ENCODE data around the gene NPAS3.

Gene NPAS3

DNA sequence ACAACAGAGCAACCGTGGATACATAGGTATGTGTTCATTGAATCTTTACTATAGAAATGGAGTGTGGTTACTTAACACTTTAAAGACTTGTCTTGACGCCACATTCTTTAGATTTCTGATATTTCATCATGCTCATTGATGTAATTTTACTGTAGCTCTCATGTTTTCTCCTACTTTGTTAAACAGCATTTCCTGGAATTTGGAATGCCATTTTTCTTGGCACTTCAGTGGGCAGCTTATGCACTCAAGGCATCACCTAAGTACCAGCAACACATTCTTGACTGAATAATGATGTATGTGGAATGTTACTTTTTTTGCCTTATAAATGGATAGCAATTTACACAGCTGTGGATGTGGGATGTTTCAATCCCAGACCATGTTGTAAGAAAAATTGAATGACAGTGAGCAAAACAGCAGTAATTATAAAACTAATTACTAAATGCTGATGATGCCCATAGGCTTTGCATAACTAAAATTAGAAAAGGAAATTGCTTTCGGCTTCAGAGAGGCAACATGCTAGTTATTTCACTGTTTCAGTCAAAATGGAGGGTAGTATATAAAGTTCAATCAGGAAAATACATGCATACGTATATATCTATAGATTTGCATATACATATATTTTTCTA lies 298.5 kb downstream of the NPAS3 start:
- no peak for DNase-seq (ENCODE audit: low read depth)
- H3K4me3 ChIP-seq (ENCODE audit: control insufficient read depth, low read depth, low read length): no peak overlapping the region
- TF ChIP-seq, protein P1, sequence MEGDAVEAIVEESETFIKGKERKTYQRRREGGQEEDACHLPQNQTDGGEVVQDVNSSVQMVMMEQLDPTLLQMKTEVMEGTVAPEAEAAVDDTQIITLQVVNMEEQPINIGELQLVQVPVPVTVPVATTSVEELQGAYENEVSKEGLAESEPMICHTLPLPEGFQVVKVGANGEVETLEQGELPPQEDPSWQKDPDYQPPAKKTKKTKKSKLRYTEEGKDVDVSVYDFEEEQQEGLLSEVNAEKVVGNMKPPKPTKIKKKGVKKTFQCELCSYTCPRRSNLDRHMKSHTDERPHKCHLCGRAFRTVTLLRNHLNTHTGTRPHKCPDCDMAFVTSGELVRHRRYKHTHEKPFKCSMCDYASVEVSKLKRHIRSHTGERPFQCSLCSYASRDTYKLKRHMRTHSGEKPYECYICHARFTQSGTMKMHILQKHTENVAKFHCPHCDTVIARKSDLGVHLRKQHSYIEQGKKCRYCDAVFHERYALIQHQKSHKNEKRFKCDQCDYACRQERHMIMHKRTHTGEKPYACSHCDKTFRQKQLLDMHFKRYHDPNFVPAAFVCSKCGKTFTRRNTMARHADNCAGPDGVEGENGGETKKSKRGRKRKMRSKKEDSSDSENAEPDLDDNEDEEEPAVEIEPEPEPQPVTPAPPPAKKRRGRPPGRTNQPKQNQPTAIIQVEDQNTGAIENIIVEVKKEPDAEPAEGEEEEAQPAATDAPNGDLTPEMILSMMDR (conservative IDR thresholded peaks at IDR 0.05; ENCODE audit: control insufficient read depth, insufficient read depth, low read depth, low read length): no peak

DNA sequence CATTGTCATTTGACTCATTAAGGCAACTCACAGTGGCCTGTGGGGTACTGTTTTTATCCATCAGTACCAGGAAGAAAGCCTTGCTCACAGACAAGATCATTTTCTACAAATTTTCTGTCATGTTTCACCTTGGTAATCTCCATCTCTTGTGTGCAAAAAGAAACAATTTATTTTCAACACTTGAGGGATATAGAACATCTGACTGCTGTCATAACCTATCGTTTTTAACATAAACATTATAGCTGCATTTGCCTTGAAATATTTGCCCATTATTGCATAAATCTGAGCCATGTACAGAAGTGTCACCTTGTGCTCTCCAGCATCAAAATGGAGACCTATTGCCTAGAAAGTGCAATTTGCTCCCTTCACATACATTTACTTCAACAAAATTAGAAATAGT lies 300.8 kb downstream of the NPAS3 start:
- TF ChIP-seq, protein P1 (conservative IDR thresholded peaks at IDR 0.05; ENCODE audit: control insufficient read depth, insufficient read depth, low read depth, low read length): no peak
- DNase-seq (ENCODE audit: low read depth): no peak
- no peak overlapping the region for H3K4me3 ChIP-seq (ENCODE audit: control insufficient read depth, low read depth, low read length)

DNA sequence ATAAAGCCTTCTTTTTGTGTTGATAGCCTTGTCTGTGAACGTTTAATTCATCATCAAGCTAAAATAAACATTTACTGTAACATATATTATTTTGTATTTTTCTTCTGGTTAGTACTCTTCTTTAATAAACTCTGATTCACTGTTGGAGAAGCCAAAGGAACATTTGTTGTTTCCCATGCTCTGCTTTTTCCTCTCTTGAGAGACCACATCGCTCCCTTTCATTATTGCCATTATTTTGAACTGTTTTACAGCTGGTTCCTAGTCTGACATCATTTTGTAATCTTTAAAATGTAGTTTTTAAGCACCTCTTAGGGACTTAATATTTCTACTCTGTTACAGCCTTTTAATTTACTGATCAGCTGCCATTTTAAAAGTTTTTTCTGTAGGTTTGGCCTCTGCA lies 301.8 kb downstream of the NPAS3 start:
- H3K4me3 ChIP-seq (ENCODE audit: control insufficient read depth, low read depth, low read length): no peak overlapping the region
- TF ChIP-seq, protein P1 (conservative IDR thresholded peaks at IDR 0.05; ENCODE audit: control insufficient read depth, insufficient read depth, low read depth, low read length): no peak

DNA sequence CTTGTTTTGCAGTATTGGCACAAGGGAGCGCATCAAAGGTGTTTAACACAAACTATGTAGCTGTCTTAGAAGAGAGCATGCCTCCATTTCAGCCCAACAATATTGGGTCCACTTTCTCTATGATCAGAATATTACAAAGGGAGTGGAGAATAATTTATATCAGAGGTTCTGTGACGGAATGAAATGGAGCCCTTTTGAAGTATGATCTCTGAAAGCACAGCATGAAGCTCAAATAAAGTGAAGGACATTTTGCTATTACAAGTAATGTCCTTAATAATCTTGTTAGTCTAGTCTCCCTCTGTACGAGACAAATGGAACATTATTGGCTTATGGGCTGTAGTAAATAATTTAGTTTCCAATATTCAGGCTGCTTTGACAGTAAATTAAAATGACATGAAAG lies 302.7 kb downstream of the NPAS3 start:
- TF ChIP-seq, protein P1 (conservative IDR thresholded peaks at IDR 0.05; ENCODE audit: control insufficient read depth, insufficient read depth, low read depth, low read length): no peak
- no peak for DNase-seq (ENCODE audit: low read depth)
- H3K4me3 ChIP-seq (ENCODE audit: control insufficient read depth, low read depth, low read length): no peak overlapping the region

More for the DNA sequence above, 301.8 kb downstream of the NPAS3 start:
- no peak for DNase-seq (ENCODE audit: low read depth)

DNA sequence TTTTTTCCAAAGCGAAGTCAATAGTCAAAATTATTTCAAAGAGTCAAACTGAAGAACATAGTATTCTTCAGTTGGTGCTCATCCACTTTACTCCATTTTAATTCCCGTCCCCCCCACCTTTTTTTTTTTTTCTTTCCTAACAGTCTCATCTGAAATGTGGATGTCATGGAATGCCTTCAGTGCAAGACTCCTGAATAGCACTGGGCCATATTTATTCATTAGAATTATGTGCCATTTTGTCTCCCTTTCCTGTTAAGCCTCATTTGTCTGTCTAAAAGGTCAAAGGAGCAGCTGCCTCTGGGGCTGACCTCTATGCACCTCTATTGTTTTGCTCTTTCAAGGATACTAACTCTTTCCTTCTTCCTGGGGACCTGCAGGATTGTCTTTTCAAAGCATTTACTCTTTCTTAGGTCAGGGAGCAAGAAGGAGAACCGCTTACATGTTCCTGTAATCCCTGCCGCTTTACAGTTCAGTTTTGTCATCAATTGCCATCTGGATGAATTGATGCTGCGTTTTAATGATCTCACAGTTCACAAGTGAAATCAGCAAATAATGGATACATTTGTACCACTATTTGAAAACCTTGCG lies 310.6 kb downstream of the NPAS3 start:
- DNase-seq (ENCODE audit: low read depth): no peak
- H3K4me3 ChIP-seq (ENCODE audit: control insufficient read depth, low read depth, low read length): no peak overlapping the region
- TF ChIP-seq, protein P1 (conservative IDR thresholded peaks at IDR 0.05; ENCODE audit: control insufficient read depth, insufficient read depth, low read depth, low read length): no peak

DNA sequence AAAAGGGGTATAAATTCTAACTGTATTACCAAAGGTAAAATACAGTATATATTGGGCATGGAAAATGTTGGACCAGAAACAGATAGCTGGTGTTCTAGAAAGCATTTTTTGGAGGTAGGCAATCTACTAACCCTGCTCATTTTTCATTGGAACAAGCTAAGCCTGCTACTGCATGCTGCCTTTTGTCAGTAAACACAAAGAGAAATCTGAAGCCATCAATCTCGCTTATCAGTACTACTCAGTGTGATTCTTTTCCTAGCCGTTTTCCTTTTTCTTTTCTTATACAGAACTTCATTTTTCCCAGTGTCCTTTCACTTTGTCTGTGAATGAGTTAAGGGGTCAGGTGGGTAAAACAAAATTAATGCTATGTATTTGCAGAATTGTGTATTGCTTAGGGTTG lies 312.3 kb downstream of the NPAS3 start:
- DNase-seq (ENCODE audit: low read depth): no peak
- TF ChIP-seq, protein P1 (conservative IDR thresholded peaks at IDR 0.05; ENCODE audit: control insufficient read depth, insufficient read depth, low read depth, low read length): no peak
- no peak overlapping the region for H3K4me3 ChIP-seq (ENCODE audit: control insufficient read depth, low read depth, low read length)

Measured in fibroblast of mammary gland (primary cell).